Measurements from ENCODE around the gene SSC4D.
"Not testable (repeated sequence)": the region's sequence is repeated elsewhere in the genome, so short reads cannot be mapped to it uniquely, and the experiment has no call there.

The SSC4D gene

DNA sequence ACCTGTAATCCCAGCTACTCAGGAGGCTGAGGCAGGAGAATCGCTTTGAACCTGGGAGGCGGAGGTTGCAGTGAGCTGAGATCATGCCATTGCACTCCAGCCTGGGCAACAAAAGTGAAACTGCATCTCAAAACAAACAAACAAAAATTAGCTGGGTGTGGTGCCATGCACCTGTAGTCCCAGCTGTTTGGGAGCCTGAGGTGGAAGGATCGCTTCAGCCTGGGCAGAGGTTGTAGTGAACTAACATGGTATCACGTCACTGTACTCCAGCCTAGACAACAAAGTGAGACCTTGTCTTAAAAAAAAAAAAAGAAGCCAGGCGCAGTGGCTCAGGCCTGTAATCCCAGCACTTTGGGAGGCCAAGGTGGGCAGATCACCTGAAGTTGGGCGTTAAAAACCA lies 21.7 kb downstream of the SSC4D start:
- H2AFZ ChIP-seq (ENCODE audit: low read depth, low read length); H3K9me3 ChIP-seq (ENCODE audit: low read length); H3K4me1 ChIP-seq (ENCODE audit: insufficient read depth, low read length); H3K36me3 ChIP-seq (ENCODE audit: insufficient read depth, low read length); H3K4me3 ChIP-seq (ENCODE audit: low read length); H3K27me3 ChIP-seq (ENCODE audit: insufficient read depth, low read length): not testable (repeated sequence)

DNA sequence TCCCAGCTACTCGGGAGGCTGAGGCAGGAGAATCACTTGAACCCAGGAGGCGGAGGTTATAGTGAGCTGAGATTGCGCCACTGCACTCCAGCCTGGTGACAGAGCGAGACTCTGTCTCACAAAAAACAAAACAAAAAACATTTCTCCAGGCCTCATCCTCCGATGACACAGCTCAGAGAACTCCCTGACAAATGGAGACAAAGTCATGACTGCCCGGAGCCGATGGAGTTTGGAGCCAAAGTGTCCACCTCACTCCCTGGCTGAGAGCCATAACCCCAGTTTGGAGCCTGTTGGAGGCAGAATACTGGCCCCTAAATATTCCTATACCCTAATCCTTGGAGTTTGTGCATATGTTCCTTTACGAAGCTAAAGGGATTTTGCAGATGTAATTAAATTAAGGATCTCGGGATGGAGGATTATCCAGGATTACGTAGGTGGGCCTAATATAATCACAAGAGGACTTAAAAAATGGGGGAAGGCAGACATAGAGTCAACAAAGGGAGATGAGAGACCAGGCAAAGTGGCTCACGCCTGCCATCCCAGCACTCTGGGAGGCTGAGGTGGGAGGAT lies 22.7 kb downstream of the SSC4D start:
- Histone ChIP-seq H3K36me3 (ENCODE audit: insufficient read depth, low read length) (no peaks in the 10 kb centered on the region), H3K9me3 (ENCODE audit: low read length) (no peaks in the 10 kb centered on the region), H2AFZ (ENCODE audit: low read depth, low read length) (no peak overlapping the region), H3K4me1 (ENCODE audit: insufficient read depth, low read length) (peaks cover 3% of the 10 kb centered on the region), H3K27me3 (ENCODE audit: insufficient read depth, low read length) (no peaks in the 10 kb centered on the region), H3K4me3 (ENCODE audit: low read length) (no peak overlapping the region)

DNA sequence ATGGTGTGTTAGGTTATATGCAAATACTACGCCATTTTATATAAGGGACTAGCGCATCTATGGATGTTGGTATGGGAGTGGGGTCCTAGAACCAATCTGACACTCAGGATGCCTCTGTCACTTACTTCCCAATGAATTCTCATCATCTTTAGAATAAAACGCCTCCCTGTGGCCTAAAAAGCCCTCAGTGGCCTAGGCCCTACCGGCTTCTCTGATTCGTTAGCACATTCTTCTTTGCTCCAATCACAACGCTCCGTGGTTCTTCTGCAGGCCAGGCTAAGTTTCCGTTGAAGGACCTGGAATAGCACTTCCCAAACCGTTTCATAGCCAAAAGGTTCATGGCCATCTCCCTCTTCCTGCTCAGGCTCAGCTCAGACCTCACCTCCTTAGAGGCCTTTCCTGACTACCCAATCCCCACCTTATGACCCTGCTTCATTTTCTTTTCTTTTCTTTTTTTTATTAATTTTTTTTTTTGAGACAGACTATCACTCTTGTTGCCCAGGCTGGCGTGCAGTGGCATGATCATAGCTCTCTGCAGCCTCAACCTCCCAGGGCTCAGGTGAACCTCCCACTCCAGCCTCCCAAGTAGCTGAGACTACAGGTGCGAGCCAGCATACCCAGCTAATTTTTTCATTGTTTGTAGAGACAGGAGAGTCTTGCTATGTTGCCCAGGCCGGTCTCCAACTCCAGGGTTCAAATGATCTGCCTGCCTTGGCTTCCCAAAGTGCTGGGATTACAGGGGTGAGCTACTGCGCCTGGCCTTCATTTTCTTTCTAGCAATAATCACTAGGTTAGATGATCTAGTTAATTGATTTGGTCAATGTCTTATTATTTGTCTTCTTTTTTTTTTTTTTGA lies 26.2 kb downstream of the SSC4D start:
- Histone ChIP-seq H3K36me3 (ENCODE audit: insufficient read depth, low read length) (no peaks in the 10 kb centered on the region), H3K27me3 (ENCODE audit: insufficient read depth, low read length) (no peaks in the 10 kb centered on the region), H3K9me3 (ENCODE audit: low read length) (no peaks in the 10 kb centered on the region), H3K4me3 (ENCODE audit: low read length) (no peak overlapping the region), H2AFZ (ENCODE audit: low read depth, low read length) (no peak overlapping the region), H3K4me1 (ENCODE audit: insufficient read depth, low read length) (peaks cover 3% of the 10 kb centered on the region)

GRCh38 chr7:76381814-76382213 lies 27.7 kb downstream of the SSC4D start:
- Histone ChIP-seq H2AFZ (ENCODE audit: low read depth, low read length) (no peak overlapping the region), H3K36me3 (ENCODE audit: insufficient read depth, low read length) (no peaks in the 10 kb centered on the region), H3K27me3 (ENCODE audit: insufficient read depth, low read length) (no peaks in the 10 kb centered on the region), H3K4me1 (ENCODE audit: insufficient read depth, low read length) (peaks cover 3% of the 10 kb centered on the region), H3K4me3 (ENCODE audit: low read length) (no peak overlapping the region), H3K9me3 (ENCODE audit: low read length) (no peaks in the 10 kb centered on the region)

DNA sequence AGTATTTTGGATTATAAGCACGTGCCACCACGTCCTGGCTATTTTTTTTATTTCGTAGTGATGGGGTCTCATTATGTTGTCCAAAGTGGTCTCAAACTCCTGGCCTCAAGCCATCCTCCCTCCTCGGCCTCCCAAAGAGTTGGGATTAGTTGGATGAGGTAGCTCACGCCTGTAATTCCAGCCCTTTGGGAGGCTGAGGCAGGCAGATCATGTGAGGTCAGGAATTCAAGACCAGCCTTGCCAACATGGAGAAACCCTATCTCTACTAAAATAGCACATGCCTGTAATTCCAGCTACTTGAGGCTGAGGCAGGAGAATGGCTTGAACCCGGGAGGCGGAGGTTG lies 28.9 kb downstream of the SSC4D start:
- Histone ChIP-seq H3K4me3 (ENCODE audit: low read length) (no peak overlapping the region), H2AFZ (ENCODE audit: low read depth, low read length) (no peak overlapping the region), H3K9me3 (ENCODE audit: low read length) (no peaks in the 10 kb centered on the region), H3K4me1 (ENCODE audit: insufficient read depth, low read length) (peaks cover 3% of the 10 kb centered on the region), H3K27me3 (ENCODE audit: insufficient read depth, low read length) (no peaks in the 10 kb centered on the region), H3K36me3 (ENCODE audit: insufficient read depth, low read length) (no peaks in the 10 kb centered on the region)

DNA sequence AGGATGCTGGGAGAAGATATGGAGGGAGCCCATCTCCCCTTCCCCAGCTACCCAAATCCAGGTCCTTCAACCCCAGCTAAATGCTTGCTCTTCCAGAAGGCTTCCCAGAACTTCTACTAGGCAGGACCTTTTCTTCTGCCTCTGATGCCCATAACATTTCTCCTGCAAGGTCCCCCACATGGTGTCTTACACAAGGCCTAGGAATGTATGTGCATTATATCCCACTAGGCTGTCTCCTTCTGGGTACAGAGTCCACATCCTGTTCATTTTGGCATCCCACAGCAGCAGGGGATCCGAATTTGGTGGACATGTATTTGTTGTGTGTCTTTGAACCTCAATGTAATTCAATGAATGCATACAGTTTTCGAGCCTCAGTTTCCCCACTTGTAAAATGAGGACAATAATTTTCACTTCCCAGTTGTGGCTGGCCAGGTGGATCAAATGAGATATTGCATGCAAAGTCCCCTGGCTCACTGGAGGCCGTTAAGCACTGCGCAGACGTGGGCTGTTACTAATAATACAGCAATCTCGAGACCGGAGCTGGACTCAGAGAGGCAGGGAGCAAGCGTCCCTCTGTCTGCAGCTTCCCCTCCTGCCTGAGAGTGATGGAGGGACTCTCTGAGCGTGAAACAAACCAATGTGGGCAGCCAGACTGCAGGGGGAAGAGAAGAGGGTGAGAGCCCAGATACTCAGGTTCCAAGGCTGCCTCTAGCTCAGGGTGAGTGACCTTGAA lies 32.1 kb downstream of the SSC4D start:
- Histone ChIP-seq H3K4me3 (ENCODE audit: low read length) (no peak overlapping the region), H3K9me3 (ENCODE audit: low read length) (no peaks in the 10 kb centered on the region), H3K27me3 (ENCODE audit: insufficient read depth, low read length) (no peaks in the 10 kb centered on the region), H3K36me3 (ENCODE audit: insufficient read depth, low read length) (no peaks in the 10 kb centered on the region), H3K4me1 (ENCODE audit: insufficient read depth, low read length) (peaks cover 3% of the 10 kb centered on the region), H2AFZ (ENCODE audit: low read depth, low read length) (no peak overlapping the region)

DNA sequence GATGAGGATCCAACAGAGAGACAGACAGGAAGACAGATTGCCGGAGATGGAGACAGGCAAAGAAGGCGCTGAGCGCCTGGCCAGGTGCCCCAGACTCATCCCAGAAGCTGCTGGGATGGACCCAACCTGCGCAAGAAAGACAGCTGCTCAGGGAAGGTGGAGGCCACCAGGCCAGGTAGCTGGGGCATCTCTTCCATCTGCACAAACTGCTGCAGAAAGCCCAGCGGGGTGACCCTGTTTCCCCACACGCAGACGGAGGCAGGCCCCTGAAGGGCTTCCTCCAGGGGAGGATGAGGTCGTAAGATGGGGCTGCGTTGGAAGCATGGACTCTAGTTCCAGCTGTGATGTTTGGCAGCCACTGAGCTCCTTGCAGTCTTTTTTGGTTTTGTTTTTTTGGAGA lies 34.2 kb downstream of the SSC4D start:
- Histone ChIP-seq H3K36me3 (ENCODE audit: insufficient read depth, low read length) (no peaks in the 10 kb centered on the region), H3K4me3 (ENCODE audit: low read length) (no peak overlapping the region), H3K9me3 (ENCODE audit: low read length) (no peaks in the 10 kb centered on the region), H3K27me3 (ENCODE audit: insufficient read depth, low read length) (no peaks in the 10 kb centered on the region), H2AFZ (ENCODE audit: low read depth, low read length) (no peak overlapping the region), H3K4me1 (ENCODE audit: insufficient read depth, low read length) (peaks cover 3% of the 10 kb centered on the region)

DNA sequence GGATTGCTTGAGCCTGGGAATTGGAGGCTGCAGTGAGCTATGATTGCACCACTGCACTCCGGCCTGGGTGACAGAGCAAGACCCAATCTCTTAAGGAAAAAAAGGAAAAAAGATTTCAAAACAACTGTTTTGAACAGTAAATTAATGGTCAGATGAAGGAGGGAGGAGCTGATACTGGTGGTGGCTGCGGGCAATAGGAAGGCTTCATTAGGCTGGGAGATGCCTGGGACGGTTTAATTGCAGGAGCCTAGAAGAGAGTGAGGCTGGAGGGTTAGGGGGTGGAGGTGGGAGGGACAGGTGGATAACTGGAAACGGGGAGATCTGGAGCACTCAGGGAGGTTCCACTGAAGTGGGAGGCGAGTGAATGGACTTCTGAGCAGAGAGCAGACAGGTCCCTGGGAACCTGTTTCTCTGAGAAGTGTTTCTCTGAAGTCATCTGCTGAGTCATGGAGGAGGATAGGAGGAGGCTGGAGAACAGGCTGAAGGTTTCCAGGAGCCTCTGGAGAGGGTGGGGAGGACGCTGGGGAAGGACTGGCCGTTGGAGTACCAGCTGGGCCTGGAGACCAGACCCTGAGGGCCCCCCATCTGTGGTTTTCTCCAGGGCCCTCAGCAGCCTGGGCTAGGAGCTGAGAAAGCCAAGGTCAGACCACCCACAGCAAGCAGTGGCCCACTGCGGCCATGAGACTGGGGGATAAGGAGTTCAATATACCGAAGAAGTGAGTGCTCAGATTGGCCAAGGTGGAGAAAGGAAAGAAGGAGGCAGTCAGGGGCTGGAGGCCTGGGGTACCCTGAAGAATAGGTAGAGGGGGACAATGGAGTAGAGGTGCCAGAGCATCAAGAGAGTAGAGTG lies 36.3 kb downstream of the SSC4D start:
- Histone ChIP-seq H2AFZ (ENCODE audit: low read depth, low read length) (no peak overlapping the region), H3K4me3 (ENCODE audit: low read length) (no peak overlapping the region), H3K27me3 (ENCODE audit: insufficient read depth, low read length) (no peaks in the 10 kb centered on the region), H3K36me3 (ENCODE audit: insufficient read depth, low read length) (no peaks in the 10 kb centered on the region), H3K9me3 (ENCODE audit: low read length) (no peaks in the 10 kb centered on the region), H3K4me1 (ENCODE audit: insufficient read depth, low read length) (no peaks in the 10 kb centered on the region)

- Histone ChIP-seq H3K27me3 (ENCODE audit: insufficient read depth, low read length) (no peaks in the 10 kb centered on the region), H3K36me3 (ENCODE audit: insufficient read depth, low read length) (no peaks in the 10 kb centered on the region), H3K4me3 (ENCODE audit: low read length) (no peak overlapping the region), H3K4me1 (ENCODE audit: insufficient read depth, low read length) (no peaks in the 10 kb centered on the region), H3K9me3 (ENCODE audit: low read length) (no peaks in the 10 kb centered on the region), H2AFZ (ENCODE audit: low read depth, low read length) (no peak overlapping the region)
Observed at GRCh38 chr7:76371396-76371795, 38.1 kb downstream of the SSC4D start.

GRCh38 chr7:76369018-76369417 lies 40.5 kb downstream of the SSC4D start:
- no peaks in the 10 kb centered on the region for H3K9me3 ChIP-seq (ENCODE audit: low read length)
- no peak overlapping the region for H2AFZ ChIP-seq (ENCODE audit: low read depth, low read length)
- H3K36me3 ChIP-seq (ENCODE audit: insufficient read depth, low read length) = no peaks in the 10 kb centered on the region
- H3K4me3 ChIP-seq (ENCODE audit: low read length) = no peak overlapping the region
- H3K27me3 ChIP-seq (ENCODE audit: insufficient read depth, low read length) = no peaks in the 10 kb centered on the region
- H3K4me1 ChIP-seq (ENCODE audit: insufficient read depth, low read length) = peaks cover 8% of the 10 kb centered on the region

DNA sequence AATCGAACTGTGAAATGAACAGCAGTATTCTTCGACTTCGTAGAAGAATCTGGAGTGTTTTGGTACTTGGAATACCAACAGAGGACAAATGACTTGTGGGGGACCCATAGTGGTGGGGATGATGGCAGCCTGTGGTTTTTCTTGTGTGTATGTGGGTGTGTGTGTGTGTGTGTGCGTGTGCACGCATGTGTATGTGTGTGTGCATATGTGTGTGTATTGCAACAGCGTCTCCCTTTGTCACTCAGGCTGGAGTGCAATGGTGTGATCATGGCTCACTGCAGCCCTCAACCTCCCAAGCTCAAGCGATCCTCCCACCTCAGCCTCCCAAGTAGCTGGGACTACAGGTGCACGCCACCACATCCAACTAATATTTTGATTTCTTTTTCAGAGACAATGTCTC lies 41.3 kb downstream of the SSC4D start:
- Histone ChIP-seq H3K4me3 (ENCODE audit: low read length) (no peak overlapping the region), H2AFZ (ENCODE audit: low read depth, low read length) (no peak overlapping the region), H3K27me3 (ENCODE audit: insufficient read depth, low read length) (no peaks in the 10 kb centered on the region), H3K9me3 (ENCODE audit: low read length) (no peaks in the 10 kb centered on the region), H3K4me1 (ENCODE audit: insufficient read depth, low read length) (peaks cover 9% of the 10 kb centered on the region), H3K36me3 (ENCODE audit: insufficient read depth, low read length) (no peaks in the 10 kb centered on the region)

DNA sequence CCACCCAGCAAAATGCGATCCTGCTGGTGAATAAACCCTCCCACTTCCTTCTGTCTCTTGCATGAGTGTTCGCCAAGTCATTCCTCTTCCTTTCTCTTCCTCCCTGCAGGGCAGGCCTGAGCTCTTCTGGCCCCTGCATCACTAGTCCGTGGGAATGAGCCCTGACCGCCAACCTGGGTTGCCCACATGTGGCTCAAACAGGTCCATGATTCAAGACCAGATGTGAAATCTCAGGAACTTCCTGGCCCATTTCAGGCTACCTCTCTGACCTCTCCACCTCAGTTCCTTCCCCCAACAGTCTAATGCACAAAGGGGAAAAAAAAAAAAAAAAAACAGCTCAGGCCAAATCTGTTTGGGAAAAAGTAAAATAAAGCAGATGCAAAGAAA lies 45.3 kb downstream of the SSC4D start:
- Histone ChIP-seq H3K4me3 (ENCODE audit: low read length) (no peak overlapping the region), H3K4me1 (ENCODE audit: insufficient read depth, low read length) (peaks cover 13% of the 10 kb centered on the region), H3K36me3 (ENCODE audit: insufficient read depth, low read length) (no peaks in the 10 kb centered on the region), H3K9me3 (ENCODE audit: low read length) (no peaks in the 10 kb centered on the region), H3K27me3 (ENCODE audit: insufficient read depth, low read length) (no peaks in the 10 kb centered on the region), H2AFZ (ENCODE audit: low read depth, low read length) (peak overlapping the region; percentile 11)

- H3K4me3 ChIP-seq (ENCODE audit: low read length); H3K9me3 ChIP-seq (ENCODE audit: low read length); H2AFZ ChIP-seq (ENCODE audit: low read depth, low read length); H3K27me3 ChIP-seq (ENCODE audit: insufficient read depth, low read length); H3K36me3 ChIP-seq (ENCODE audit: insufficient read depth, low read length): not testable (repeated sequence)
- H3K4me1 ChIP-seq (ENCODE audit: insufficient read depth, low read length) = peaks cover 13% of the 10 kb centered on the region
Observed at GRCh38 chr7:76363754-76364153, 45.7 kb downstream of the SSC4D start.

Measured in neuron (in vitro differentiated cells).